Embryonic facial prominence (tissue), 1 donor: ENCODE data around the gene MGAT4C.

Experiments
- DNase-seq: peaks from one replicate; pipeline ENCODE4 v3.0.0-alpha.2; 2016; ENCODE audit errors: extremely low spot score

The MGAT4C gene

GRCh38 chr12:85975716-85976115, 280.5 kb downstream of the MGAT4C start:
- no peak for DNase-seq

GRCh38 chr12:85971800-85972199, 284.4 kb downstream of the MGAT4C start:
- DNase-seq = no peak

- no peak for DNase-seq
Measured at GRCh38 chr12:85968606-85969005, 287.6 kb downstream of the MGAT4C start.

GRCh38 chr12:85963326-85963725, 292.9 kb downstream of the MGAT4C start:
- DNase-seq = no peak

- DNase-seq = no peak
Measured at GRCh38 chr12:85956081-85956480, 300.1 kb downstream of the MGAT4C start.

- DNase-seq = no peak
Measured at GRCh38 chr12:85955127-85955526, 301.1 kb downstream of the MGAT4C start.

GRCh38 chr12:85951823-85952222, 304.4 kb downstream of the MGAT4C start:
- no peak for DNase-seq

- no peak for DNase-seq
Measured at GRCh38 chr12:85949253-85949652, 306.9 kb downstream of the MGAT4C start.

GRCh38 chr12:85948340-85948739, 307.9 kb downstream of the MGAT4C start:
- no peak for DNase-seq

GRCh38 chr12:85947286-85947685, 308.9 kb downstream of the MGAT4C start:
- DNase-seq = no peak

GRCh38 chr12:85946375-85946774, 309.8 kb downstream of the MGAT4C start:
- DNase-seq = no peak

GRCh38 chr12:85927166-85927565, 329.0 kb downstream of the MGAT4C start:
- DNase-seq = no peak

- no peak for DNase-seq
Measured at GRCh38 chr12:85923767-85924331, 332.3 kb downstream of the MGAT4C start.

GRCh38 chr12:85920324-85920947, 335.8 kb downstream of the MGAT4C start:
- no peak for DNase-seq
